GM23248 (cell line): ENCODE measurements around the gene USP17L12.
"Not testable (repeated sequence)": the region's sequence is repeated elsewhere in the genome, so short reads cannot be mapped to it uniquely, and the experiment has no call there.

ENCODE experiments used
- EZH2 ChIP-seq: fragments of 200-600 bp; sonication (generic); IDR thresholded peaks from 2 replicates; pipeline ENCODE4 v1.6.1; 2018; ENCODE audit warnings: antibody characterized with exemption, mild to moderate bottlenecking; ENCODE audit not compliant: insufficient read depth, poor library complexity, severe bottlenecking
- EZH2phosphoT487 ChIP-seq: fragments of 200-600 bp; sonication (generic); IDR thresholded peaks from 2 replicates; pipeline ENCODE4 v1.6.1; 2018; ENCODE audit warnings: antibody characterized with exemption, moderate library complexity, mild to moderate bottlenecking, low read depth; ENCODE audit not compliant: insufficient read depth

DNA sequence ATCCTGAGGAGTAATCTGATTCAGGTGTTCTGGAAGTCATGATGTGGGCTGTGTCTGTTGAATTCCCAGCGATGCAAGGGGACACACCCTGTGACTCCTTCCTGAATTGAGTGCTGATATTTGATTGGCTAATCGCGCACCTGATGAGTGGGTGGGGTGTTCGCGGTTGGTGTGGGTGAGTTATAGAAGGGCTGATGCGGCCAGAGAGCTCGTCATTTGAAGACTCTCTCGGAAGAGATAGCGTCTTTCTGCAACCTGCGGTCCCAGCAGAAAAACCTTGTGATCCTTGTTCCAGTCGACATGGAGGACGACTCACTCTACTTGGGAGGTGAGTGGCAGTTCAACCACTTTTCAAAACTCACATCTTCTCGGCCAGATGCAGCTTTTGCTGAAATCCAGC lies 9.6 kb upstream of the USP17L12 start, which contains the start of gene USP17L10:
- not testable (repeated sequence) for TF ChIP-seq EZH2, EZH2phosphoT487
